Activated naive CD4-positive, alpha-beta T cell (primary cell): Measurements from ENCODE around the gene AKAP10.
"Not testable (repeated sequence)": the region's sequence is repeated elsewhere in the genome, so short reads cannot be mapped to it uniquely, and the experiment has no call there.

ENCODE experiments used
- DNase-seq, 4 experiments: peaks; one replicate each; lab custom pipeline; 2025; lab: John Stamatoyannopoulos, UW

AKAP10 gene

DNA sequence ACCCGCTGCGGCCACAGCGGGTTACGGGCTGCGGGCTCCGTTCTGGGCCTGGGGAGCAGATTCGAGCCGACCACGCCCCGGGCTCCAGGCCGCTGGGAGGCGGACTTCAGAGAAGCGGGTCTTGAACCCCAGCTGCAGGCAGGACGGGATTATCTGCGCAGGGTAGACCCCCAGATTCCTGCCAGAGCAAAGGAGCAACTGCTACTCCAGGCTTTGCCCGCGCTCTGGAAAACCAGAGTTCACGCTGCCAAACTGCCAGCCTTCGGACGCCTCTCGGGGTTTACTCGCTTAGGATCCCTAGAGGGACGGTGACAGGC is 109.6 kb downstream of the AKAP10 start:
- no peak for DNase-seq

DNA sequence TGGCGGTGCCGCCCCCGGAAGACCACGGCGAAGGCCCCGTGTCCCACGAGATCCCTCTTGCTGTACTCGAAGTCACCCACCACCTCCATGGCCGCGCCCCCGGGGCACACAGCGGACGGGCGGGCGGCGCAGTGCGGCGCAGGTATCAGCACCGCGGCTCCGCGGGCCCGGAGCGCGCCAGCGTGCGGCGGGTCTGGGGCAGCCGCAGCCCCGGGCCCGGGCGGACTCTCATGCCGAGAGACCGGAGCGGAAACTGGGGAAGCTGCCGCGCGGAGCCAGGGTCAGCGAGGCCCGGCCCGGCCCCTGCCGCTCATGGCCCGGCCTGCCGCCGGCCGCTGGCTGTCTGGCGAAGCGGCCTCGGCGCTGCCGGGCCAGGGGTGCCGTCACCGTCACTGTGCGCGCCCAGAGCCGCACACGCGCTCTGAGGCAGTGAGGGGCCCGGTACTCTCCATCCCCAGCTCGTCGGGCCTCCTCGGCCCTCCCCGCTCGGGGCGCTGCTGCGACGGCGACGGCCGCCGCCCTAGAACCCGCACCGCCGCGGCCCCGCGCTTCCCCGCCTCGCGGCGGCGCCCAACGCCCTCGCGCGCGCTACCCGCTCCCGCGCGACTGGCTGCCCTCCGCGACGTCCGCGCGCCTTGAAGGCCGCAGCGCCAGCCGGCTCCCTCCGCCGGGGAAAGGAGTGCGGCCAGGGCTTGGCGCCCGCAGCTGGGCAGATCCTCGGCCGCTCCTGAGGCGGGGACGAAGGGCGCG is 110.1 kb downstream of the AKAP10 start, which contains the start of gene ULK2:
TSS of gene ULK2 (minus strand) at position 608 of the 750 bp plus-strand sequence. CDS start at position 89, 519 bp downstream.
- DNase-seq, result peak in 2 of 4 experiments; percentile 29 to 48

DNA sequence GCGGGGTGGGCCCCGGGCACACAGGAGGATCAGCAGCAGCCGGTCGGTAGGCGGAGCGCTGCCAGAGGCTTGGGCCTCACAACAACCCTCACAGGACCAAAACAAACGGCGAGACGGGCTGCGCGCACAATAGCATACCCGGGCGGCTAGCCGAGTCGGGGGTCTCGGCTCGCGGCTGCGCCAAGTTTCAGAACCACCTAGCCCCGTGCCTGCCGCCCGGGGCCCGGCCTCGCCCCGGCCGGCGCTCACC is 110.6 kb downstream of the AKAP10 start:
- DNase-seq, result peak in 2 of 4 experiments; percentile 34 to 35

DNA sequence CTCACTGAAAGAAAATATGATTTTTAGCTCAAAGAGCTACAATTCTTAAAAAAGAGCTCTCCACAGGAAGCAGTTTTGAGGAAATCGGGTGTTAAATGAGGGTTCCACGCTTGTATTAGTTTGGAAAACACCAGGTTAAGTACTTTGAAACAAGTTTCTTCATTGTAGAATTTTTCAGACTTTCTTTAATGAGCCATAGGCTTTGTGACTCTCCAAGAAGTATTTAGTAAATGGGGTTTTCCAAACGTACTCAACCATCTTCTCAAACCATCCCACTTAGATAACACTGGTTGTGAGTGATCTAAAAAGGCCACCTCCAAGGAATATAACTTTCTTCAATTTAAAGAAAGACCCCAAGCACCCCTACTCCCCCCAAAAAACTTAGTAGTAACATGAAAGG is 112.6 kb downstream of the AKAP10 start:
- no peak for DNase-seq

DNA sequence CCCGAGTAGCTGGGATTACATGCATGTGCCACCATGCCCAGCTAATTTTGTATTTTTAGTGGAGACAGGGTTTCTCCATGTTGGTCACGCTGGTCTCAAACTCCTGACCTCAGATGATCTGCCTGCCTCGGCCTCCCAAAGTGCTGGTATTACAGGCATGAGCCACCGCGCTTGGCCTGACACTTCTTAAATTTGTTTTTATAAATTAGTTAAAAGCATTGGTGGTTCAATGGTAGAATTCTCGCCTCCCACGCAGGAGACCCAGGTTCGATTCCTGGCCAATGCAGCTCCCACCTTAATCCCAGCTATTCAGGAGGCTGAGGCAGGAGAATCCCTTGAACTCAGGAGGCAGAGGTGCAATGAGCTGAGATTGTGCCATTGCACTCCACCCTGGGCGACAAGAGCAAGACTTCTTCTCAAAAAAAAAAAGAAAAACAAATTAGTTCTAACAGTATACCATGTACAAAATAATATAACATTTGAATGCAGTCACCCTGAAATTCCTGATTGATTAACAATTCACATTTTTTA is 116.9 kb downstream of the AKAP10 start:
- not testable (repeated sequence) for DNase-seq

DNA sequence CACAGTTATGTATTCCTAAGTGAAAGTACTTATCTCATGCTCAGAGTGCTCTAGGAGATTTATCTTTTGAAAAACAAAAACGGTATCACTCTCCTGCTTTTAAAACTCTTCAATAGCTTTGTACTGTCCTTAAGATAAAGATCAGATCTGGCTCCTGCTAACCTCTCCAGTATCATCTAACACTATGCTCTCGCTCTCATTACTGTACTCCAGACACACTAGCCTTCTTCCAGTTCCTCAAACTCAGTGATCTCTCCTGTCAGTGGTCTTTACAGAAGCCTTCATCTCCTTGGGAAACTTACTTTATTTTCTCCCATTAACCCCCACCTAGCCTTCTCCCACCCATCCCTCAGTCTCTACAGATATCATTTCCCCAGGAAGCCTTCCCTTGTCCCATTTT is 120.0 kb downstream of the AKAP10 start:
- no peak for DNase-seq
